Sigmoid colon (tissue), 7 donors: ENCODE data around the gene SOX6. TPM values are rescaled to one million over a fixed set of nuclear protein-coding genes. Genes with fewer than 3 reads are reported as not detected.

Experiments
- DNase-seq: peaks from one replicate; pipeline ENCODE4 v3.0.0-alpha.2; 2019
- H3K27ac ChIP-seq, 4 donors: fragments of 200-600 bp; sonication (generic); one replicate each; pipeline ENCODE4 v1.5.1; 2016 to 2019; ENCODE audit warnings: mild to moderate bottlenecking in 1 of 4
- H3K27me3 ChIP-seq, 3 donors: fragments of 200-600 bp; sonication (generic); one replicate each; pipeline ENCODE4 v1.5.1; 2019; ENCODE audit warnings: mild to moderate bottlenecking in 1 of 3
- H3K36me3 ChIP-seq, 4 donors: fragments of 200-600 bp; sonication (generic); one replicate each; pipeline ENCODE4 v1.5.1; 2016 to 2019
- H3K4me1 ChIP-seq, 4 donors: fragments of 200-600 bp; sonication (generic); one replicate each; pipeline ENCODE4 v1.5.1; 2017 to 2019
- H3K4me3 ChIP-seq, 4 donors: fragments of 200-600 bp; sonication (generic); one replicate each; pipeline ENCODE4 v1.5.1; 2017 to 2019; ENCODE audit warnings: mild to moderate bottlenecking in 2 of 4, moderate library complexity in 1 of 4
- H3K9me3 ChIP-seq, 4 donors: fragments of 200-600 bp in 3 of 4; sonication (generic) in 3 of 4; one replicate each; pipeline versions ENCODE4 v1.5.1 to v1.6.1; 2013 to 2019
- CTCF ChIP-seq, 4 experiments: fragments of 450-650 bp in 3 of 4; fragments of 200-600 bp in 1 of 4; IDR thresholded peaks; one replicate each; pipeline ENCODE4 v1.5.1; 2016 to 2019; ENCODE audit warnings: antibody characterized with exemption in 4 of 4, mild to moderate bottlenecking in 3 of 4, moderate library complexity in 2 of 4
- EP300 ChIP-seq, 4 donors: sonication (generic); formaldehyde crosslinking; IDR thresholded peaks; one replicate each; pipeline ENCODE4 v1.6.1; 2017; ENCODE audit warnings: antibody characterized with exemption in 4 of 4
- POLR2A ChIP-seq, 2 donors: fragments of 450-650 bp; IDR thresholded peaks; one replicate each; pipeline ENCODE4 v1.6.1; 2016; ENCODE audit warnings: antibody characterized with exemption in 2 of 2, mild to moderate bottlenecking in 2 of 2, moderate library complexity in 2 of 2
- POLR2AphosphoS5 ChIP-seq, 4 donors: sonication (generic); formaldehyde crosslinking; IDR thresholded peaks; one replicate each; pipeline ENCODE4 v1.6.1; 2017; ENCODE audit warnings: antibody characterized with exemption in 4 of 4
- WGBS, 2 donors: extraction: QIAGEN DNeasy Blood & Tissue Kit; methylation state at CpG; one replicate each; pipeline ENCODE4 v1.1.7; 2013; 5-methylcytosine and 5-hydroxymethylcytosine counted together
- intact Hi-C: fragments of 100-400 bp; cut with DNase I; formaldehyde crosslinking; loops from one replicate; pipeline ENCODE4 v1.15.1; 2023
- polyA plus RNA-seq, 3 donors: library from polyadenylated mRNA; stranded (reverse); fragments of 200-250 nt; gene quantifications; one replicate each; pipeline ENCODE4 v1.2.3, GENCODE V29; 2013
- total RNA-seq, 4 donors: library from RNA; depleted of rRNA; stranded (reverse); fragments of >200 nt; gene quantifications; one replicate each; pipeline ENCODE4 v1.1.0, GENCODE V29; 2016
- donor health status: healthy with polysubstance abuse.
- donor health status: Bipolar disorder and iron deficiency.
- donor health status: healthy.

SOX6 gene
- 1 to 10 TPM; 1.7 to 6.1 (median 4.5) TPM for total RNA-seq
- 1 to 10 TPM in 1 of 3 donors, under 1 TPM in 2; 0.46 to 1.2 (median 0.51) TPM for polyA plus RNA-seq

GRCh38 chr11:16356057-16356760 lies at the start of gene SOX6:
SOX6 (minus strand) TSS chr11:16356546; CDS start chr11:16341248, 15,298 bp downstream.
- Histone ChIP-seq H3K4me3 (no peak within 1 kb of the TSS), H3K4me1 (peaks cover 0 to 37% (median 35%) of the 10 kb centered on the region in 4 donors), H3K27me3 (no peaks in the 10 kb centered on the region), H3K27ac (peak within 1 kb of the TSS in 2 of 4 donors; percentile 16 to 17), H3K9me3 (no peaks in the 10 kb centered on the region), H3K36me3 (no peaks in the 10 kb centered on the region)
- WGBS, 2 donors = 54 to 60% methylated on average over 3 of the region's 3 CpGs
- TF ChIP-seq EP300 (IDR thresholded peaks at IDR 0.05) = no peak
- TF ChIP-seq POLR2AphosphoS5 (IDR thresholded peaks at IDR 0.05) = peak in 1 of 4 donors; percentile 41
- no peak for DNase-seq
- intact Hi-C loops = no loop called here

- no peak for DNase-seq
- 28 to 63% methylated on average over 4 of the region's 4 CpGs for WGBS, 2 donors
- H3K36me3 ChIP-seq = no peaks in the 10 kb centered on the region
- H3K4me3 ChIP-seq = no peak overlapping the region
- H3K27me3 ChIP-seq = no peaks in the 10 kb centered on the region
- intact Hi-C loops = no loop called here
- no peaks in the 10 kb centered on the region for H3K4me1 ChIP-seq
- TF ChIP-seq POLR2A (IDR thresholded peaks at IDR 0.05) (no peak), EP300 (IDR thresholded peaks at IDR 0.05) (no peak), POLR2AphosphoS5 (IDR thresholded peaks at IDR 0.05) (no peak), CTCF (IDR thresholded peaks at IDR 0.05) (no peak)
- H3K27ac ChIP-seq = peak overlapping the region in 1 of 4 donors; percentile 10
- no peaks in the 10 kb centered on the region for H3K9me3 ChIP-seq
Measured at GRCh38 chr11:16404781-16405285, 48.5 kb upstream of the SOX6 start.

GRCh38 chr11:16403851-16404250 lies 47.5 kb upstream of the SOX6 start:
- no peak overlapping the region for H3K4me3 ChIP-seq
- H3K27me3 ChIP-seq = no peaks in the 10 kb centered on the region
- 12 to 70% methylated on average over 1 of the region's 1 CpG for WGBS, 2 donors
- TF ChIP-seq CTCF (IDR thresholded peaks at IDR 0.05) (no peak), EP300 (IDR thresholded peaks at IDR 0.05) (no peak), POLR2AphosphoS5 (IDR thresholded peaks at IDR 0.05) (no peak)
- H3K27ac ChIP-seq = peak overlapping the region in 1 of 4 donors; percentile 10
- H3K9me3 ChIP-seq = no peaks in the 10 kb centered on the region
- no peaks in the 10 kb centered on the region for H3K4me1 ChIP-seq
- H3K36me3 ChIP-seq = no peaks in the 10 kb centered on the region
- no peak for DNase-seq
- intact Hi-C loops = no loop called here

- TF ChIP-seq CTCF (IDR thresholded peaks at IDR 0.05) (no peak), POLR2AphosphoS5 (IDR thresholded peaks at IDR 0.05) (no peak), POLR2A (IDR thresholded peaks at IDR 0.05) (no peak), EP300 (IDR thresholded peaks at IDR 0.05) (no peak)
- Histone ChIP-seq H3K4me3 (no peak overlapping the region), H3K4me1 (no peaks in the 10 kb centered on the region), H3K36me3 (no peaks in the 10 kb centered on the region), H3K27me3 (no peaks in the 10 kb centered on the region), H3K27ac (peak overlapping the region in 1 of 4 donors; percentile 10), H3K9me3 (no peaks in the 10 kb centered on the region)
- 55 to 58% methylated on average over 2 of the region's 2 CpGs for WGBS, 2 donors
- intact Hi-C loops = no loop called here
- no peak for DNase-seq
Measured at GRCh38 chr11:16403448-16403803, 47.1 kb upstream of the SOX6 start.

- Histone ChIP-seq H3K36me3 (no peaks in the 10 kb centered on the region), H3K4me1 (no peaks in the 10 kb centered on the region), H3K9me3 (no peaks in the 10 kb centered on the region), H3K4me3 (no peak overlapping the region), H3K27me3 (no peaks in the 10 kb centered on the region), H3K27ac (peak overlapping the region in 1 of 4 donors; percentile 28)
- intact Hi-C loops = no loop called here
- TF ChIP-seq POLR2A (IDR thresholded peaks at IDR 0.05) (no peak), CTCF (IDR thresholded peaks at IDR 0.05) (no peak), EP300 (IDR thresholded peaks at IDR 0.05) (no peak), POLR2AphosphoS5 (IDR thresholded peaks at IDR 0.05) (no peak)
- 83 to 89% methylated on average over 5 of the region's 5 CpGs for WGBS, 2 donors
- DNase-seq = no peak
Measured at GRCh38 chr11:16402654-16403447, 46.5 kb upstream of the SOX6 start.
